Neural cell (in vitro differentiated cells): ENCODE results near the gene NFYC. TPM values are rescaled to one million over a fixed set of nuclear protein-coding genes. Genes with fewer than 3 reads are reported as not detected.

Source experiments
- H2AFZ ChIP-seq: fragments of 200-600, 300-800 bp; sonication (generic), shearing (Covaris generic); 2 replicates; pipeline ENCODE4 v1.6.0; 2014; ENCODE audit warnings: low read depth, mild to moderate bottlenecking, antibody characterized with exemption, low read length, moderate library complexity
- H3F3A ChIP-seq: fragments of 200-600 bp; shearing (Covaris generic); 2 replicates; pipeline ENCODE4 v1.6.1; 2016; ENCODE audit warnings: mild to moderate bottlenecking, moderate library complexity, mixed read lengths, antibody characterized with exemption, low read length; ENCODE audit not compliant: insufficient read depth, poor library complexity, severe bottlenecking
- H3K27ac ChIP-seq: fragments of 200-600, 300-800 bp; sonication (generic), shearing (Covaris generic); 2 replicates; pipeline ENCODE4 v1.5.1; 2014; ENCODE audit warnings: mild to moderate bottlenecking, low read length, moderate library complexity
- H3K27me3 ChIP-seq: fragments of 300-800, 200-600 bp; sonication (generic), shearing (Covaris generic); 2 replicates; pipeline ENCODE4 v1.6.0; 2014; ENCODE audit warnings: mild to moderate bottlenecking, low read depth, low read length, moderate library complexity; ENCODE audit not compliant: insufficient read depth
- H3K36me3 ChIP-seq: fragments of 300-800, 200-600 bp; sonication (generic), shearing (Covaris generic); 2 replicates; pipeline ENCODE4 v1.5.1; 2014; ENCODE audit warnings: mild to moderate bottlenecking, antibody characterized with exemption, low read length, moderate library complexity; ENCODE audit not compliant: insufficient read depth
- H3K4me2 ChIP-seq: fragments of 300-800, 200-600 bp; sonication (generic), shearing (Covaris generic); 2 replicates; pipeline ENCODE4 v1.6.0; 2014; ENCODE audit warnings: mild to moderate bottlenecking, low read length
- H3K4me3 ChIP-seq: fragments of 300-800, 200-600 bp; sonication (generic), shearing (Covaris generic); 2 replicates; pipeline ENCODE4 v1.5.1; 2014; ENCODE audit warnings: mild to moderate bottlenecking, low read length, moderate library complexity
- H3K79me2 ChIP-seq: fragments of 200-600 bp; shearing (Covaris generic); replicated peaks from 2 replicates; pipeline ENCODE4 v1.6.0; 2014; ENCODE audit warnings: mild to moderate bottlenecking, low read length, moderate library complexity; ENCODE audit not compliant: insufficient read depth
- H3K9ac ChIP-seq: fragments of 300-800, 200-600 bp; sonication (generic), shearing (Covaris generic); 2 replicates; pipeline ENCODE4 v1.6.1; 2016; ENCODE audit warnings: mild to moderate bottlenecking, low read length, mixed read lengths
- H3K9me2 ChIP-seq: fragments of 200-600 bp; shearing (Covaris generic); 2 replicates; pipeline ENCODE4 v1.6.1; 2016; ENCODE audit warnings: mild to moderate bottlenecking, low read length, mixed read lengths; ENCODE audit not compliant: insufficient read depth
- H3K9me3 ChIP-seq: fragments of 200-600, 300-800 bp; sonication (generic), shearing (Covaris generic); 2 replicates; pipeline ENCODE4 v1.6.1; 2016; ENCODE audit warnings: mild to moderate bottlenecking, mixed run types, low read length, moderate library complexity, mixed read lengths
- H4K20me1 ChIP-seq: fragments of 200-600 bp; shearing (Covaris generic); 2 replicates; pipeline ENCODE4 v1.6.1; 2016; ENCODE audit warnings: mild to moderate bottlenecking, mixed run types; ENCODE audit not compliant: insufficient read depth
- EP300 ChIP-seq: fragments of 450-650 bp; conservative IDR thresholded peaks from 2 replicates; pipeline ENCODE4 v1.6.1; 2014; ENCODE audit warnings: antibody characterized with exemption, mild to moderate bottlenecking, moderate library complexity; ENCODE audit not compliant: poor library complexity, severe bottlenecking
- EZH2 ChIP-seq: fragments of 200-600, 300-800 bp; shearing (Covaris generic), sonication (generic); IDR thresholded peaks from 2 replicates; pipeline ENCODE4 v1.6.1; 2014; ENCODE audit warnings: antibody characterized with exemption, low read length, borderline replicate concordance, mild to moderate bottlenecking; ENCODE audit not compliant: insufficient read depth, poor library complexity, severe bottlenecking
- MXI1 ChIP-seq: fragments of 450-650 bp; conservative IDR thresholded peaks from 2 replicates; pipeline ENCODE4 v1.6.1; 2014; ENCODE audit warnings: antibody characterized with exemption, mild to moderate bottlenecking; ENCODE audit not compliant: poor library complexity, severe bottlenecking
- POLR2AphosphoS5 ChIP-seq: IDR thresholded peaks from 2 replicates; pipeline ENCODE4 v1.6.1; 2012
- RAD21 ChIP-seq: fragments of 450-650 bp; conservative IDR thresholded peaks from 2 replicates; pipeline ENCODE4 v1.6.1; 2014; ENCODE audit warnings: antibody characterized with exemption, mild to moderate bottlenecking, moderate library complexity
- SMC3 ChIP-seq: fragments of 450-650 bp; conservative IDR thresholded peaks from 2 replicates; pipeline ENCODE4 v1.6.1; 2014; ENCODE audit warnings: antibody characterized with exemption, mild to moderate bottlenecking, moderate library complexity; ENCODE audit not compliant: poor library complexity
- TAF1 ChIP-seq: IDR thresholded peaks from 2 replicates; pipeline ENCODE4 v1.6.1; 2012; ENCODE audit warnings: low read depth
- polyA plus RNA-seq: library from polyadenylated mRNA; depleted of rRNA; stranded (reverse); fragments of >200 nt; gene quantifications from 2 replicates; pipeline ENCODE4 v1.2.3, GENCODE V29; 2014
- TF ChIP-seq, protein P1 (sequence below): fragments of 450-650 bp; IDR thresholded peaks from 2 replicates; pipeline ENCODE4 v1.5.1; 2014; ENCODE audit warnings: antibody characterized with exemption, mild to moderate bottlenecking, moderate library complexity; ENCODE audit not compliant: poor library complexity, severe bottlenecking
- TF ChIP-seq, protein P2 (sequence below): IDR thresholded peaks from 2 replicates; pipeline ENCODE4 v1.6.1; 2012; ENCODE audit warnings: borderline replicate concordance

NFYC gene
- polyA plus RNA-seq, 1 donor from 2014 or later: 66.0 TPM

DNA sequence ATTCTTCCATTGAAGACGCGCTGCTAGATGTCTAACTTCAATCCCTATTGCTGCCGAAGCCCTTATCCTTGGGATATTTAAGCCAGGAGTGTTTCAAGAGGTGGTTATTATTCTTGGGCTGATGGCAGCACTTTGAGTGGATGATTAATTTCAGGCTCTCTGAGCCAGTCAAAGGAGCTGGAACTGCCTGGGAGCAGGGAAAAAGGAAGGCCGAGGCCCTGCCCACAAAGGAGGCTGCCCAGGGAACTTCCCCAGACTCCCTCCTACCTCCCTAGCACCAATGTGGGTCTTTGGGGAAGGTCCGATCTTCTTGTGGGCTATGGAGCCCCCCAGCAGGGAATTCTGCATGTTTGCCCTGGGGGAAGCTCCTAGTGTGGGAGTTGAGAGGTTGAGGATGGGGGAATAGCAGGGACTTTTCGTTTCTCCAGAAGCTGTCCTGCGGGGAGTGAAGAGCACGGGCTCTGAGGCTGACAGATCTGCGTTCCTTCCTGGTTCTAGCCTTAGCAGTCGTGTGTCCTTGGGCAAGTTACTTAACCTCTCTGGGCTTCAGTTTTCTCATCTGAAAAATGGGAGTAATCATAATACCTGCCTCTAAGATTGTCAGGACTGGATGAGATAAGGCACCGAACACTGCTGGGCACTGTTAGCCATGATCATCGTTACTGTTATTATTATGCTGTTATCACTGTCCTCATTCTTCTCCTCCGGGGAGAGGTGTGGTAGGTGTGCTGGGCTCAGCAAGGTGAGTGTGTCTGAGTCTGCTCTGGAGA, 98.3 kb downstream of the NFYC start:
- Histone ChIP-seq H3K9ac (no peak overlapping the region), H3K9me2 (no peaks in the 10 kb centered on the region), H3K36me3 (no peaks in the 10 kb centered on the region), H3F3A (no peaks in the 10 kb centered on the region), H3K9me3 (no peaks in the 10 kb centered on the region), H4K20me1 (no peaks in the 10 kb centered on the region), H3K79me2 (no peaks in the 10 kb centered on the region), H3K4me2 (no peak overlapping the region), H2AFZ (no peak overlapping the region), H3K27me3 (peaks cover 1% of the 10 kb centered on the region), H3K4me3 (no peak overlapping the region), H3K27ac (no peak overlapping the region)
- TF ChIP-seq, protein P1, sequence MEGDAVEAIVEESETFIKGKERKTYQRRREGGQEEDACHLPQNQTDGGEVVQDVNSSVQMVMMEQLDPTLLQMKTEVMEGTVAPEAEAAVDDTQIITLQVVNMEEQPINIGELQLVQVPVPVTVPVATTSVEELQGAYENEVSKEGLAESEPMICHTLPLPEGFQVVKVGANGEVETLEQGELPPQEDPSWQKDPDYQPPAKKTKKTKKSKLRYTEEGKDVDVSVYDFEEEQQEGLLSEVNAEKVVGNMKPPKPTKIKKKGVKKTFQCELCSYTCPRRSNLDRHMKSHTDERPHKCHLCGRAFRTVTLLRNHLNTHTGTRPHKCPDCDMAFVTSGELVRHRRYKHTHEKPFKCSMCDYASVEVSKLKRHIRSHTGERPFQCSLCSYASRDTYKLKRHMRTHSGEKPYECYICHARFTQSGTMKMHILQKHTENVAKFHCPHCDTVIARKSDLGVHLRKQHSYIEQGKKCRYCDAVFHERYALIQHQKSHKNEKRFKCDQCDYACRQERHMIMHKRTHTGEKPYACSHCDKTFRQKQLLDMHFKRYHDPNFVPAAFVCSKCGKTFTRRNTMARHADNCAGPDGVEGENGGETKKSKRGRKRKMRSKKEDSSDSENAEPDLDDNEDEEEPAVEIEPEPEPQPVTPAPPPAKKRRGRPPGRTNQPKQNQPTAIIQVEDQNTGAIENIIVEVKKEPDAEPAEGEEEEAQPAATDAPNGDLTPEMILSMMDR: no peak
- TF ChIP-seq EP300 (no peak), POLR2AphosphoS5 (no peak), EZH2 (no peak), TAF1 (no peak), SMC3 (no peak), RAD21 (no peak), MXI1 (no peak)
- TF ChIP-seq, protein P2, sequence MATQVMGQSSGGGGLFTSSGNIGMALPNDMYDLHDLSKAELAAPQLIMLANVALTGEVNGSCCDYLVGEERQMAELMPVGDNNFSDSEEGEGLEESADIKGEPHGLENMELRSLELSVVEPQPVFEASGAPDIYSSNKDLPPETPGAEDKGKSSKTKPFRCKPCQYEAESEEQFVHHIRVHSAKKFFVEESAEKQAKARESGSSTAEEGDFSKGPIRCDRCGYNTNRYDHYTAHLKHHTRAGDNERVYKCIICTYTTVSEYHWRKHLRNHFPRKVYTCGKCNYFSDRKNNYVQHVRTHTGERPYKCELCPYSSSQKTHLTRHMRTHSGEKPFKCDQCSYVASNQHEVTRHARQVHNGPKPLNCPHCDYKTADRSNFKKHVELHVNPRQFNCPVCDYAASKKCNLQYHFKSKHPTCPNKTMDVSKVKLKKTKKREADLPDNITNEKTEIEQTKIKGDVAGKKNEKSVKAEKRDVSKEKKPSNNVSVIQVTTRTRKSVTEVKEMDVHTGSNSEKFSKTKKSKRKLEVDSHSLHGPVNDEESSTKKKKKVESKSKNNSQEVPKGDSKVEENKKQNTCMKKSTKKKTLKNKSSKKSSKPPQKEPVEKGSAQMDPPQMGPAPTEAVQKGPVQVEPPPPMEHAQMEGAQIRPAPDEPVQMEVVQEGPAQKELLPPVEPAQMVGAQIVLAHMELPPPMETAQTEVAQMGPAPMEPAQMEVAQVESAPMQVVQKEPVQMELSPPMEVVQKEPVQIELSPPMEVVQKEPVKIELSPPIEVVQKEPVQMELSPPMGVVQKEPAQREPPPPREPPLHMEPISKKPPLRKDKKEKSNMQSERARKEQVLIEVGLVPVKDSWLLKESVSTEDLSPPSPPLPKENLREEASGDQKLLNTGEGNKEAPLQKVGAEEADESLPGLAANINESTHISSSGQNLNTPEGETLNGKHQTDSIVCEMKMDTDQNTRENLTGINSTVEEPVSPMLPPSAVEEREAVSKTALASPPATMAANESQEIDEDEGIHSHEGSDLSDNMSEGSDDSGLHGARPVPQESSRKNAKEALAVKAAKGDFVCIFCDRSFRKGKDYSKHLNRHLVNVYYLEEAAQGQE: no peak

DNA sequence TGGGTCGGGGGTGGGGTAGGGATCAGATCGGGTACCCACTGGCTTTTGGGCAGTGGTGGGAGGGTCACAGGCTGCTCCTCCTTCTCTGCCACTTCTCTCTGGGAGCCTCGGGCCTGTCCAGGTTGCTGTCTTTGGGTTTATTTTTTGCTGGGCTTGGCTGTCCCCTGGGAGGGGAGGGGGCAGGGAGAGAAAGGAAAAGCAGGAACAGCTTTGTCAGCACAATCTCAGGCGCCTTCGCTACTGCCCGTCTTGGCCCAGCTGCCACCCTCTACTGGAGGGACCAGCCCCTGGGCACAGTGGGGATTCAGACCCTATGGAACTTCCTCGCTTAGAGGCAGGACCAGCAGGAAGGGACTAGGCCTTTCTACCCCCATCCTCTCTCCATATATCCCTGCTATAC, 100.5 kb downstream of the NFYC start:
- no peaks in the 10 kb centered on the region for H3K9me3 ChIP-seq
- no peaks in the 10 kb centered on the region for H4K20me1 ChIP-seq
- H3F3A ChIP-seq: no peaks in the 10 kb centered on the region
- no peak overlapping the region for H3K4me3 ChIP-seq
- no peaks in the 10 kb centered on the region for H3K36me3 ChIP-seq
- no peak overlapping the region for H3K27ac ChIP-seq
- no peak overlapping the region for H3K9ac ChIP-seq
- no peaks in the 10 kb centered on the region for H3K9me2 ChIP-seq
- H3K79me2 ChIP-seq: no peaks in the 10 kb centered on the region
- no peak overlapping the region for H2AFZ ChIP-seq
- no peak overlapping the region for H3K4me2 ChIP-seq
- TF ChIP-seq TAF1: no peak
- TF ChIP-seq, protein P2: no peak
- TF ChIP-seq, protein P1: no peak
- no peak for TF ChIP-seq EZH2
- no peak for TF ChIP-seq MXI1
- TF ChIP-seq RAD21: no peak
- no peak for TF ChIP-seq SMC3
- TF ChIP-seq POLR2AphosphoS5: no peak
- TF ChIP-seq EP300: no peak
- no peaks in the 10 kb centered on the region for H3K27me3 ChIP-seq
